A549 (cell line): ENCODE data around the gene SEMA5B. TPM values are rescaled to one million over a fixed set of nuclear protein-coding genes. Genes with fewer than 3 reads are reported as not detected.

ENCODE experiments used
- ATAC-seq, 2 experiments: fragments of 200-7000 bp in 1 of 2; fragments of >200 bp in 1 of 2; cut with Nextera tagmentation in 1 of 2; cut with Tn5 transposase in 1 of 2; 3 replicates each; pipeline versions ENCODE4 v1.8.0 to v1.9.1; 2018 to 2020; ENCODE audit warnings: mild to moderate bottlenecking in 1 of 2, moderate library complexity in 1 of 2
- CTCF ChIA-PET: fragments of 300-600 bp; sonication (Branson Sonifier 250); formaldehyde crosslinking; extraction: SDS; loops from one replicate; lab custom pipeline; 2021; ENCODE audit warnings: antibody characterized with exemption, inconsistent platforms; lab: Yijun Ruan, JAX
- POLR2A ChIA-PET: fragments of 350-600 bp; formaldehyde crosslinking; extraction: SDS; loops from one replicate; lab custom pipeline; 2021; ENCODE audit warnings: antibody characterized with exemption, inconsistent platforms; lab: Yijun Ruan, JAX
- DNase-seq, 2 experiments: peaks; one replicate each; pipeline versions ENCODE4 v3.0.0 to v3.0.0-alpha.2; 2011 to 2016; ENCODE audit warnings: low read depth in 1 of 2, low spot score in 1 of 2
- FAIRE-seq: peaks from 2 replicates; lab custom pipeline; 2011; peaks lifted over from hg19 to GRCh38; lab: Jason Lieb, UNC
- H3K27ac ChIP-seq, 2 experiments: fragments of >200 bp; sonication (Bioruptor Twin); formaldehyde crosslinking; 3 replicates each; pipeline ENCODE4 v1.5.1; 2016 to 2017
- H3K4me1 ChIP-seq: fragments of >200 bp; sonication (Bioruptor Twin); formaldehyde crosslinking; 3 replicates; pipeline ENCODE4 v1.6.1; 2016
- H3K4me2 ChIP-seq: fragments of >200 bp; sonication (Bioruptor Twin); formaldehyde crosslinking; 3 replicates; pipeline ENCODE4 v1.6.1; 2016
- H3K4me3 ChIP-seq: fragments of >200 bp; sonication (Bioruptor Twin); formaldehyde crosslinking; 3 replicates; pipeline ENCODE4 v1.5.1; 2016
- H3K9me3 ChIP-seq: fragments of >200 bp; sonication (Bioruptor Twin); formaldehyde crosslinking; 3 replicates; pipeline ENCODE4 v1.6.1; 2016
- ATOH8 ChIP-seq: fragments of 250-450 bp; sonication (Bioruptor Pico); IDR thresholded peaks from 2 replicates; pipeline ENCODE4 v1.5.0; 2020; ENCODE audit warnings: low read depth, mild to moderate bottlenecking, moderate library complexity
- CEBPB ChIP-seq, 2 experiments: fragments of >200 bp in 1 of 2; sonication (Bioruptor Twin) in 1 of 2; formaldehyde crosslinking in 1 of 2; IDR thresholded peaks; 2 replicates each; pipeline ENCODE4 v1.6.1; 2012 to 2016
- EHF ChIP-seq: fragments of 250-450 bp; sonication (Bioruptor Pico); IDR thresholded peaks from 2 replicates; pipeline ENCODE4 v1.5.0; 2020; ENCODE audit warnings: mild to moderate bottlenecking
- ESRRA ChIP-seq: fragments of 150-350 bp; IDR thresholded peaks from 2 replicates; pipeline ENCODE4 v1.6.1; 2014; ENCODE audit warnings: mild to moderate bottlenecking, low read length, borderline replicate concordance
- FOSB ChIP-seq: fragments of 250-450 bp; sonication (Bioruptor Pico); IDR thresholded peaks from 2 replicates; pipeline ENCODE4 v1.5.0; 2020; ENCODE audit warnings: mild to moderate bottlenecking, moderate library complexity
- FOXS1 ChIP-seq: fragments of 250-450 bp; sonication (Bioruptor Pico); IDR thresholded peaks from 2 replicates; pipeline ENCODE4 v1.5.0; 2020; ENCODE audit warnings: mild to moderate bottlenecking, moderate library complexity
- HMGXB4 ChIP-seq: fragments of 250-450 bp; sonication (Bioruptor Pico); IDR thresholded peaks from 2 replicates; pipeline ENCODE4 v1.5.0; 2021; ENCODE audit warnings: mild to moderate bottlenecking, moderate library complexity, borderline replicate concordance
- HOXB13 ChIP-seq: fragments of 250-450 bp; sonication (Bioruptor Pico); IDR thresholded peaks from 2 replicates; pipeline ENCODE4 v1.5.0; 2020; ENCODE audit warnings: low read depth, mild to moderate bottlenecking, moderate library complexity
- HOXB5 ChIP-seq: fragments of 250-450 bp; sonication (Bioruptor Pico); IDR thresholded peaks from 2 replicates; pipeline ENCODE4 v1.5.0; 2020; ENCODE audit warnings: mild to moderate bottlenecking, moderate library complexity
- JUNB ChIP-seq: fragments of >200 bp; sonication (Bioruptor Twin); formaldehyde crosslinking; IDR thresholded peaks from 2 replicates; pipeline ENCODE4 v1.6.1; 2016
- KDM1A ChIP-seq: fragments of 200-600 bp; sonication (generic); IDR thresholded peaks from 2 replicates; pipeline ENCODE4 v1.6.1; 2016; ENCODE audit warnings: low read depth, mild to moderate bottlenecking
- KDM5A ChIP-seq: fragments of 200-600 bp; sonication (generic); IDR thresholded peaks from 2 replicates; pipeline ENCODE4 v1.6.1; 2016; ENCODE audit warnings: antibody characterized with exemption, mild to moderate bottlenecking
- MAZ ChIP-seq: fragments of 150-350 bp; IDR thresholded peaks from 2 replicates; pipeline ENCODE4 v1.6.1; 2014; ENCODE audit warnings: antibody characterized with exemption, low read depth, low read length, borderline replicate concordance
- NFE2L2 ChIP-seq: fragments of 150-350 bp; conservative IDR thresholded peaks from 2 replicates; pipeline ENCODE4 v1.6.1; 2014; ENCODE audit warnings: low read length
- RAD21 ChIP-seq, 2 experiments: fragments of >200 bp in 1 of 2; sonication (Bioruptor Twin) in 1 of 2; formaldehyde crosslinking in 1 of 2; IDR thresholded peaks in 1 of 2; conservative IDR thresholded peaks in 1 of 2; 2 replicates in 1 of 2; 3 replicates in 1 of 2; pipeline ENCODE4 v1.6.1; 2012 to 2018; ENCODE audit warnings: inconsistent platforms in 1 of 2
- RCOR1 ChIP-seq: fragments of 150-350 bp; IDR thresholded peaks from 2 replicates; pipeline ENCODE4 v1.6.1; 2014; ENCODE audit warnings: antibody characterized with exemption, low read length, low read depth
- REST ChIP-seq: fragments of 200-600 bp; sonication (generic); IDR thresholded peaks from 2 replicates; pipeline ENCODE4 v1.6.1; 2016; ENCODE audit warnings: antibody characterized with exemption, mild to moderate bottlenecking, moderate library complexity
- SREBF2 ChIP-seq: fragments of 450-650 bp; IDR thresholded peaks from 2 replicates; pipeline ENCODE4 v1.6.1; 2014; ENCODE audit warnings: mild to moderate bottlenecking, moderate library complexity
- WGBS: methylation state at CpG from one replicate; pipeline ENCODE4 v1.1.6; 2017; ENCODE audit errors: missing lambda C conversion rate; 5-methylcytosine and 5-hydroxymethylcytosine counted together
- polyA plus RNA-seq, 4 experiments: library from polyadenylated mRNA; depleted of rRNA in 3 of 4; stranded (reverse); fragments of >200 nt; fragmentation: RNase III in 1 of 4; extraction: RNeasy Plus Mini Kit Qiagen cat#74134 plus additional on column Dnase treatment in 1 of 4; gene quantifications; 2 replicates in 3 of 4; 3 replicates in 1 of 4; pipeline ENCODE4 v1.2.3, GENCODE V29; 2011 to 2017

The SEMA5B gene
- polyA plus RNA-seq, 2 of the 4 experiments (the other 2 are of a cell fraction): 0.03 TPM; not detected in 1

GRCh38 chr3:123064914-123065313 is 37.4 kb upstream of the SEMA5B start:
- Histone ChIP-seq H3K4me3 (no peak overlapping the region), H3K4me1 (peaks cover 13% of the 10 kb centered on the region)
- 38% methylated on average over 1 of the region's 1 CpG for WGBS
- ATAC-seq: no peak
- no peak for FAIRE-seq
- TF ChIP-seq HMGXB4: no peak
- TF ChIP-seq KDM5A: no peak
- TF ChIP-seq NFE2L2: no peak
- no peak for TF ChIP-seq ATOH8
- TF ChIP-seq RCOR1: no peak
- TF ChIP-seq EHF (CRISPR knock-in tag): no peak
- TF ChIP-seq FOXS1 (CRISPR knock-in tag): no peak
- TF ChIP-seq REST: no peak
- no peak for TF ChIP-seq SREBF2
- no peak for TF ChIP-seq HOXB5 (CRISPR knock-in tag)
- TF ChIP-seq, all 56 proteins: peak for 0
- DNase-seq: no peak
- no peak overlapping the region for H3K27ac ChIP-seq
- POLR2A ChIA-PET: no interaction called here
- CTCF ChIA-PET: interaction anchor here (1.2 to 2.0 kb wide), 3 partner anchors 8 to 14 kb away, joined by 3 to 6 read pairs (median 4); no protein-coding TSS in a partner anchor
- H3K9me3 ChIP-seq: no peaks in the 10 kb centered on the region
- no peak overlapping the region for H3K4me2 ChIP-seq

GRCh38 chr3:123064506-123064905 is 36.9 kb upstream of the SEMA5B start:
- CTCF ChIA-PET: interaction anchor here (1.1 to 2.0 kb wide), 4 partner anchors 9 to 36 kb away, joined by 3 to 6 read pairs (median 4); no protein-coding TSS in a partner anchor

GRCh38 chr3:123063034-123063433 is 35.5 kb upstream of the SEMA5B start:
- POLR2A ChIA-PET: no interaction called here
- no peak for TF ChIP-seq CEBPB (IDR thresholded peaks at IDR 0.05)
- no peak for TF ChIP-seq KDM1A
- TF ChIP-seq JUNB: no peak
- TF ChIP-seq HOXB13: no peak
- no peak for TF ChIP-seq FOSB (CRISPR knock-in tag)
- Histone ChIP-seq H3K4me1 (peaks cover 4% of the 10 kb centered on the region; the same call in 2 of the 3 replicates), H3K4me2 (no peak overlapping the region), H3K9me3 (no peaks in the 10 kb centered on the region), H3K4me3 (no peak overlapping the region), H3K27ac (no peak overlapping the region)
- CTCF ChIA-PET: interaction anchor here (0.9 to 1.0 kb wide), 2 partner anchors 13 to 36 kb away, joined by 3 read pairs; partner anchors contain the start of gene SEMA5B
- ATAC-seq (no peak), FAIRE-seq (no peak), DNase-seq (no peak)
- WGBS: 79% methylated on average over 6 of the region's 6 CpGs

More at GRCh38 chr3:123064506-123064905, 36.9 kb upstream of the SEMA5B start:
- TF ChIP-seq ESRRA (no peak), EHF (CRISPR knock-in tag) (no peak), RAD21 (conservative IDR thresholded peaks at IDR 0.05 in 1 of 2, IDR thresholded peaks at IDR 0.05 in 1 of 2) (no peak), JUNB (no peak), MAZ (no peak)
- TF ChIP-seq, all 56 proteins: peak for 0
- H3K27ac ChIP-seq: no peak overlapping the region
- no peak overlapping the region for H3K4me2 ChIP-seq
- ATAC-seq: no peak
- 84% methylated on average over 4 of the region's 4 CpGs for WGBS
- POLR2A ChIA-PET: no interaction called here
- FAIRE-seq: no peak
- H3K4me3 ChIP-seq: no peak overlapping the region
- no peak for DNase-seq
- H3K9me3 ChIP-seq: no peaks in the 10 kb centered on the region
- peaks cover 13% of the 10 kb centered on the region for H3K4me1 ChIP-seq
